GM12878 (cell line): ENCODE results near the gene ATP2B1. TPM values are rescaled to one million over a fixed set of nuclear protein-coding genes. Genes with fewer than 3 reads are reported as not detected.

Experiments used
- ATAC-seq: fragments of 200-7000 bp; cut with Tn5 transposase; 3 replicates; pipeline ENCODE4 v1.9.1; 2020; ENCODE audit warnings: mild to moderate bottlenecking, moderate library complexity
- BruUV-seq: library from RNA; stranded (reverse); fragments of 400-500 nt; replicated peaks from 2 replicates; lab custom pipeline; 2021; lab: Mats Ljungman, UMichigan
- CTCF ChIA-PET: fragments of 300-600 bp; sonication (Branson Sonifier 250); formaldehyde crosslinking; extraction: SDS; loops from one replicate; lab custom pipeline; 2021; ENCODE audit warnings: inconsistent platforms; lab: Yijun Ruan, JAX
- POLR2A ChIA-PET: fragments of 350-600 bp; formaldehyde crosslinking; extraction: SDS; loops from one replicate; lab custom pipeline; 2021; ENCODE audit warnings: inconsistent platforms; lab: Charles Lee
- RAD21 ChIA-PET: fragments of 300-600 bp; sonication (Branson Sonifier 250); formaldehyde crosslinking; loops from one replicate; lab custom pipeline; 2023; ENCODE audit warnings: antibody characterized with exemption; ENCODE audit not compliant: unreplicated experiment; lab: Charles Lee
- SMC1A ChIA-PET: fragments of 300-600 bp; sonication (Branson Sonifier 250); formaldehyde crosslinking; loops from one replicate; lab custom pipeline; 2023; ENCODE audit not compliant: unreplicated experiment, uncharacterized antibody; lab: Charles Lee
- DNase-seq: peaks from one replicate; pipeline ENCODE4 v3.0.0-alpha.2; 2011; ENCODE audit warnings: low read depth, low spot score
- FAIRE-seq: peaks from 3 replicates; lab custom pipeline; 2011; peaks lifted over from hg19 to GRCh38; lab: Jason Lieb, UNC
- H2AFZ ChIP-seq: 2 replicates; pipeline ENCODE4 v1.6.0; 2011; ENCODE audit warnings: low read depth, low read length, control low read depth; ENCODE audit not compliant: control insufficient read depth
- H3K27ac ChIP-seq: 2 replicates; pipeline ENCODE4 v1.5.1; 2011; ENCODE audit warnings: control low read depth; ENCODE audit not compliant: control insufficient read depth, insufficient read depth
- H3K27me3 ChIP-seq, 2 experiments: replicated peaks in 1 of 2; 2 replicates each; pipeline versions ENCODE4 v1.6.0 to v1.6.1; 2011; ENCODE audit warnings: low read length in 1 of 2; ENCODE audit not compliant: control insufficient read depth in 2 of 2, insufficient read depth in 2 of 2
- H3K36me3 ChIP-seq, 2 experiments: 2 replicates each; pipeline ENCODE4 v1.5.1; 2011; ENCODE audit warnings: low read length in 1 of 2; ENCODE audit not compliant: control insufficient read depth in 2 of 2, insufficient read depth in 2 of 2
- H3K4me1 ChIP-seq: 2 replicates; pipeline ENCODE4 v1.6.1; 2011; ENCODE audit warnings: mild to moderate bottlenecking, low read length, moderate library complexity, mixed read lengths; ENCODE audit not compliant: control insufficient read depth, insufficient read depth
- H3K4me2 ChIP-seq: 2 replicates; pipeline ENCODE4 v1.6.0; 2011; ENCODE audit warnings: control low read depth; ENCODE audit not compliant: control insufficient read depth, insufficient read depth
- H3K4me3 ChIP-seq: fragments of 200-600 bp; sonication (generic); 2 replicates; pipeline ENCODE4 v1.5.1; 2016
- H3K79me2 ChIP-seq: 2 replicates; pipeline ENCODE4 v1.6.0; 2011; ENCODE audit warnings: low read length; ENCODE audit not compliant: control insufficient read depth, insufficient read depth
- H3K9ac ChIP-seq: 2 replicates; pipeline ENCODE4 v1.8.0; 2011; ENCODE audit warnings: low read length, control low read depth, mixed read lengths; ENCODE audit not compliant: control insufficient read depth, insufficient read depth
- H3K9me3 ChIP-seq: replicated peaks from 3 replicates; pipeline ENCODE4 v1.5.1; 2011; ENCODE audit warnings: mild to moderate bottlenecking, low read length; ENCODE audit not compliant: control insufficient read depth, insufficient read depth
- H4K20me1 ChIP-seq: 2 replicates; pipeline ENCODE4 v1.6.0; 2011; ENCODE audit not compliant: control insufficient read depth, insufficient read depth
- BACH1 ChIP-seq: fragments of 450-650 bp; IDR thresholded peaks from 2 replicates; pipeline ENCODE4 v1.6.1; 2017; ENCODE audit warnings: mild to moderate bottlenecking, borderline replicate concordance
- CBX3 ChIP-seq: fragments of 200-600 bp; sonication (generic); IDR thresholded peaks from 2 replicates; pipeline ENCODE4 v1.6.1; 2016; ENCODE audit warnings: low read depth, borderline replicate concordance
- FOXK2 ChIP-seq: fragments of 450-650 bp; IDR thresholded peaks from 2 replicates; pipeline ENCODE4 v1.6.1; 2017; ENCODE audit warnings: mild to moderate bottlenecking, moderate library complexity
- NKRF ChIP-seq: fragments of 450-650 bp; conservative IDR thresholded peaks from 2 replicates; pipeline ENCODE4 v1.6.1; 2017; ENCODE audit warnings: mild to moderate bottlenecking, moderate library complexity
- POLR2AphosphoS2 ChIP-seq: IDR thresholded peaks from 2 replicates; pipeline ENCODE4 v1.6.1; 2011; ENCODE audit warnings: low read depth, mild to moderate bottlenecking, low read length, improper control_type of control experiment, moderate library complexity
- TARDBP ChIP-seq: IDR thresholded peaks from 2 replicates; pipeline ENCODE4 v1.6.1; 2016; ENCODE audit warnings: borderline replicate concordance
- USF1 ChIP-seq: IDR thresholded peaks from 2 replicates; pipeline ENCODE4 v1.6.1; 2011; ENCODE audit warnings: borderline replicate concordance, low read depth, mild to moderate bottlenecking, moderate library complexity, mixed read lengths, low read length; ENCODE audit not compliant: insufficient read depth; ENCODE audit errors: extremely low read length
- ZZZ3 ChIP-seq: IDR thresholded peaks from 2 replicates; pipeline ENCODE4 v1.6.1; 2011; ENCODE audit warnings: low read depth; ENCODE audit not compliant: control insufficient read depth, insufficient read length
- WGBS: methylation state at CpG from one replicate; pipeline ENCODE4 v1.1.6; 2016; ENCODE audit warnings: low lambda C conversion rate; ENCODE audit not compliant: insufficient replicate concordance, insufficient coverage; ENCODE audit errors: missing lambda C conversion rate; 5-methylcytosine and 5-hydroxymethylcytosine counted together
- in situ Hi-C: fragments of 300-500 bp; cut with MboI; formaldehyde crosslinking; loops from 9 replicates; pipeline ENCODE4 v1.14.3; 2018; ENCODE audit warnings: mixed read lengths
- intact Hi-C: fragments of 100-400 bp; cut with micrococcal nuclease; formaldehyde crosslinking; loops from one replicate; pipeline ENCODE4 v1.14.2; 2022; ENCODE audit not compliant: unreplicated experiment
- polyA plus RNA-seq, 11 experiments: library from polyadenylated mRNA; depleted of rRNA in 4 of 11; unstranded in 6 of 11; stranded (reverse) in 5 of 11; fragments of >200 nt; fragmentation: Nextera tagmentation in 4 of 11; fragmentation: Illumina TruSeq in 1 of 11; extraction: Ambion mirVana in 4 of 11; extraction: Trizol in 1 of 11; gene quantifications; 1 replicate in 1 of 11; 2 replicates in 10 of 11; pipeline versions ENCODE4 v1.2.1 to v1.2.3, GENCODE V29; 2011 to 2016; ENCODE audit warnings: inconsistent platforms in 2 of 11, missing spikeins in 2 of 11, low read depth in 1 of 11
- total RNA-seq, 4 experiments: library from RNA; depleted of rRNA in 3 of 4; stranded (reverse); fragments of >200 nt in 3 of 4; fragmentation: Illumina TruSeq in 1 of 4; extraction: Trizol in 1 of 4; gene quantifications; 2 replicates each; pipeline versions ENCODE4 v1.2.1 to v1.2.3, GENCODE V29; 2013 to 2021

The ATP2B1 gene
- total and polyA plus RNA-seq, 10 of the 15 experiments (the other 5 are each of a cell fraction or from before 2014, with no cell fraction given): 15.9 to 67.8 (median 48.5) TPM

GRCh38 chr12:89684136-89684535 lies 24.5 kb downstream of the ATP2B1 start:
- WGBS: 57% methylated on average over 3 of the region's 3 CpGs
- ATAC-seq (0 out of 3 replicates have a peak, but pooled peaks have one; percentile 12), DNase-seq (no peak), FAIRE-seq (no peak)
- Histone ChIP-seq H3K4me3 (no peak overlapping the region), H2AFZ (no peak overlapping the region), H3K4me1 (no peaks in the 10 kb centered on the region), H3K36me3 (peaks cover 0 to 1% of the 10 kb centered on the region in 2 experiments; a peak in 1 of 4 replicates), H3K27ac (no peak overlapping the region), H3K27me3 (no peaks in the 10 kb centered on the region), H3K4me2 (no peak overlapping the region), H3K9me3 (peaks cover 25% of the 10 kb centered on the region), H4K20me1 (no peaks in the 10 kb centered on the region), H3K79me2 (peaks cover 83% of the 10 kb centered on the region), H3K9ac (no peak overlapping the region)
- in situ Hi-C loops (no loop called here), intact Hi-C loops (no loop called here)
- no TSS peak for BruUV-seq
- ChIA-PET RAD21 (interaction anchor here (1.0 kb wide), 1 partner anchor 19 kb away, joined by 3 read pairs; no protein-coding TSS in a partner anchor), CTCF (interaction anchor here (0.8 to 1.3 kb wide), 3 partner anchors 11 to 22 kb away, joined by 3 to 7 read pairs (median 3); no protein-coding TSS in a partner anchor), POLR2A (interaction anchor here (0.6 to 0.7 kb wide), 2 partner anchors 12 to 21 kb away, joined by 3 read pairs; no protein-coding TSS in a partner anchor), SMC1A (interaction anchor here (0.6 to 1.2 kb wide), 4 partner anchors 11 to 21 kb away, joined by 3 to 7 read pairs (median 4); no protein-coding TSS in a partner anchor)
- TF ChIP-seq FOXK2 (no peak), NKRF (no peak), USF1 (no peak), POLR2AphosphoS2 (no peak), CBX3 (no peak), TARDBP (no peak), ZZZ3 (no peak), BACH1 (no peak)
